Measurements from ENCODE around the gene CAVIN2.

DNA sequence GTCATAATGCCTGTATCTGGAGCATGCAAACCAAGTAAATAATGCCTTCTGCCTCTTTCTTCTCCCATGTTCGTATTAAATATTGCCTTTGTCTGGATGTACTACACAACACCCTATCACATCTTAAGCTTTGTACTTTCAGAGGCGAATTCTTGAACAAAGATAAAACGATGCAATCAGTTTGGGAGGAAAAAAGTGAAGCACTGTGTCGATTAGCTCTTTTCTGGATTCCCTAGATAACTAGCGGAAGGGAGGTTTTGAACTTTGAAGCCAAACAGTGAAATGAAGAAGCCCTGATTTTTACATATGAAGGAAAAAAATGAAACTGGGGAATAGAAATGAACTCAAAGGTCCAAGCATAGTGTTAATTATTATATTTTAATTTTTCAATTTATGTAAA, 44.7 kb downstream of the CAVIN2 start:
- no peak for TF ChIP-seq CEBPB (IDR thresholded peaks at IDR 0.05)
- TF ChIP-seq, protein P1, sequence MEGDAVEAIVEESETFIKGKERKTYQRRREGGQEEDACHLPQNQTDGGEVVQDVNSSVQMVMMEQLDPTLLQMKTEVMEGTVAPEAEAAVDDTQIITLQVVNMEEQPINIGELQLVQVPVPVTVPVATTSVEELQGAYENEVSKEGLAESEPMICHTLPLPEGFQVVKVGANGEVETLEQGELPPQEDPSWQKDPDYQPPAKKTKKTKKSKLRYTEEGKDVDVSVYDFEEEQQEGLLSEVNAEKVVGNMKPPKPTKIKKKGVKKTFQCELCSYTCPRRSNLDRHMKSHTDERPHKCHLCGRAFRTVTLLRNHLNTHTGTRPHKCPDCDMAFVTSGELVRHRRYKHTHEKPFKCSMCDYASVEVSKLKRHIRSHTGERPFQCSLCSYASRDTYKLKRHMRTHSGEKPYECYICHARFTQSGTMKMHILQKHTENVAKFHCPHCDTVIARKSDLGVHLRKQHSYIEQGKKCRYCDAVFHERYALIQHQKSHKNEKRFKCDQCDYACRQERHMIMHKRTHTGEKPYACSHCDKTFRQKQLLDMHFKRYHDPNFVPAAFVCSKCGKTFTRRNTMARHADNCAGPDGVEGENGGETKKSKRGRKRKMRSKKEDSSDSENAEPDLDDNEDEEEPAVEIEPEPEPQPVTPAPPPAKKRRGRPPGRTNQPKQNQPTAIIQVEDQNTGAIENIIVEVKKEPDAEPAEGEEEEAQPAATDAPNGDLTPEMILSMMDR (IDR thresholded peaks at IDR 0.05) = no peak
- TF ChIP-seq POLR2A (IDR thresholded peaks at IDR 0.05; ENCODE audit: low read length) = no peak
- TF ChIP-seq CHD4 (IDR thresholded peaks at IDR 0.05; ENCODE audit: borderline replicate concordance) = no peak
- TF ChIP-seq SMC3 (IDR thresholded peaks at IDR 0.05) = no peak
- TF ChIP-seq RFX5 (IDR thresholded peaks at IDR 0.05) = no peak
- TF ChIP-seq EP300 (IDR thresholded peaks at IDR 0.05) = no peak
- no peak for TF ChIP-seq ZNF302 (CRISPR knock-in tag; IDR thresholded peaks at IDR 0.05)
- TF ChIP-seq RAD21 (conservative IDR thresholded peaks at IDR 0.05 in 1 of 2, IDR thresholded peaks at IDR 0.05 in 1 of 2) = no peak
- no peak for TF ChIP-seq JUN (IDR thresholded peaks at IDR 0.05)
